Measurements from ENCODE around the gene LRRC53. TPM values are rescaled to one million over a fixed set of nuclear protein-coding genes. Genes with fewer than 3 reads are reported as not detected.

LRRC53 gene
- total and polyA plus RNA-seq, 2 experiments from 2014 or later, result not detected

DNA sequence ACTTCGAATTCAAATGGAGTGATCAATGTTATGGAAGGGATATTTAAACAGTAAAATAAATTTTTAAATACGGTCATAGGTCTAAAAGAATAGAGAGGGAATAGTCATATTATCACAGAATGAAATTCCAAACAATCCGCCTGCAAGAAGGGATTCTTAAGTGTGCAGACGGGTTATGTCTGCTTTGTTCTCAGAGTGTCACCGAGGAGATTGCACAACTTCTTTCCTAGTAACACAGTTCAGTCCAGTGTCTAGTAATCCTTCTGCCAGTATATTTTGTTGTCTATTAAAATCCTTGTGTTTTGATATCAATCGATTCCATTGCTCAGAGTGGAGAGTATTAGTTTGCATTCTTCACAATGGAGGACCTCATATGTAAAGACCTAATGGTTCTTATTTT, 48.4 kb downstream of the LRRC53 start:
- H4K20me1 ChIP-seq (ENCODE audit: insufficient read depth, poor library complexity, severe bottlenecking), result no peaks in the 10 kb centered on the region
- no peak overlapping the region for H3K4me2 ChIP-seq
- H3K9me3 ChIP-seq (ENCODE audit: low read depth), result no peaks in the 10 kb centered on the region
- 82% methylated on average over 6 of the region's 6 CpGs for WGBS (ENCODE audit: low lambda C conversion rate, missing lambda C conversion rate)
- no peak overlapping the region for H3K4me3 ChIP-seq
- no peaks in the 10 kb centered on the region for H3K36me3 ChIP-seq (replicated peaks; ENCODE audit: insufficient read depth, low read depth)
- H3K4me1 ChIP-seq (ENCODE audit: insufficient read depth), result no peaks in the 10 kb centered on the region
- no peaks in the 10 kb centered on the region for H3K79me2 ChIP-seq
- H3K27ac ChIP-seq, result no peak overlapping the region
- no peak for DNase-seq (ENCODE audit: low spot score)
- TF ChIP-seq, protein P1, sequence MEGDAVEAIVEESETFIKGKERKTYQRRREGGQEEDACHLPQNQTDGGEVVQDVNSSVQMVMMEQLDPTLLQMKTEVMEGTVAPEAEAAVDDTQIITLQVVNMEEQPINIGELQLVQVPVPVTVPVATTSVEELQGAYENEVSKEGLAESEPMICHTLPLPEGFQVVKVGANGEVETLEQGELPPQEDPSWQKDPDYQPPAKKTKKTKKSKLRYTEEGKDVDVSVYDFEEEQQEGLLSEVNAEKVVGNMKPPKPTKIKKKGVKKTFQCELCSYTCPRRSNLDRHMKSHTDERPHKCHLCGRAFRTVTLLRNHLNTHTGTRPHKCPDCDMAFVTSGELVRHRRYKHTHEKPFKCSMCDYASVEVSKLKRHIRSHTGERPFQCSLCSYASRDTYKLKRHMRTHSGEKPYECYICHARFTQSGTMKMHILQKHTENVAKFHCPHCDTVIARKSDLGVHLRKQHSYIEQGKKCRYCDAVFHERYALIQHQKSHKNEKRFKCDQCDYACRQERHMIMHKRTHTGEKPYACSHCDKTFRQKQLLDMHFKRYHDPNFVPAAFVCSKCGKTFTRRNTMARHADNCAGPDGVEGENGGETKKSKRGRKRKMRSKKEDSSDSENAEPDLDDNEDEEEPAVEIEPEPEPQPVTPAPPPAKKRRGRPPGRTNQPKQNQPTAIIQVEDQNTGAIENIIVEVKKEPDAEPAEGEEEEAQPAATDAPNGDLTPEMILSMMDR (IDR thresholded peaks at IDR 0.05; ENCODE audit: poor library complexity), result no peak
- no peaks in the 10 kb centered on the region for H3K27me3 ChIP-seq
- H2AFZ ChIP-seq, result no peak overlapping the region
- no peaks in the 10 kb centered on the region for H3K9me2 ChIP-seq (replicated peaks; ENCODE audit: insufficient read depth)

DNA sequence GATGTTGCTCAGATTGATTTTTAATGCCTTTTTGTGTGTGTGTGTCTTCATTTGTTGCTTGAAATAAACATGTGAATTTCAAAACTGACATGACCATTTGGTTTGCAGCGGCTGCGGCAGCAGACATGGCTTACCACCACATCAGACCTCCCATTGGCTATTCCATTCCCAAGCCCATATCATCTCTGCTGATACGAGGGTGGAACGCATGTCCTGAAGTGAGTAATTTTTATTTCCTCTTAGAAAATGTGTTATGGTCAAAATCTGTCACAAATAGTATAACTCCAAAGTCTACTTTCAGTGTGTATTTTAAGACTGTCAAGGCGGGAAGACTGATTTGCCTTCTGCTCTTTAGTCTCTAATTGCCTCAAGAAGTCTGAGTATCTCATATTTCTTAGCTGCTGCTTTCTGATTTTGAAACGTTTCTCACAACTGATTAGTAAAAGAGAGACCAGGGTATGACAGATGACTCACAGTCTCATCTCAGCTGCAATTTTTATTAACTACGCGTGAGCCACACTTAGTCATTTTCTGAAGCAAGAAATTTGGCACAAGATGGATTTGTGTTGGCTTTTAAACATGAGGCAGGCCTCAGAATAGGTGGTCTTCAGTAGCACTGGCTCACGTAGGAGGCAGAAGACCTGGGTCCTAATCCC, 49.0 kb downstream of the LRRC53 start:
- DNase-seq (ENCODE audit: low spot score), result no peak
- Histone ChIP-seq H3K79me2 (no peaks in the 10 kb centered on the region), H3K4me2 (no peak overlapping the region), H2AFZ (no peak overlapping the region), H4K20me1 (ENCODE audit: insufficient read depth, poor library complexity, severe bottlenecking) (no peaks in the 10 kb centered on the region), H3K4me1 (ENCODE audit: insufficient read depth) (no peaks in the 10 kb centered on the region), H3K27ac (no peak overlapping the region), H3K4me3 (no peak overlapping the region), H3K27me3 (no peaks in the 10 kb centered on the region), H3K9me2 (replicated peaks; ENCODE audit: insufficient read depth) (no peaks in the 10 kb centered on the region), H3K36me3 (replicated peaks; ENCODE audit: insufficient read depth, low read depth) (no peaks in the 10 kb centered on the region), H3K9me3 (ENCODE audit: low read depth) (no peaks in the 10 kb centered on the region)
- 76% methylated on average over 9 of the region's 9 CpGs for WGBS (ENCODE audit: low lambda C conversion rate, missing lambda C conversion rate)
- TF ChIP-seq, protein P1 (IDR thresholded peaks at IDR 0.05; ENCODE audit: poor library complexity), result no peak
- TF ChIP-seq EZH2phosphoT487 (IDR thresholded peaks at IDR 0.05; ENCODE audit: low read depth, severe bottlenecking, unreplicated experiment), result no peak
- no peak for TF ChIP-seq EZH2 (IDR thresholded peaks at IDR 0.05; ENCODE audit: borderline replicate concordance)

DNA sequence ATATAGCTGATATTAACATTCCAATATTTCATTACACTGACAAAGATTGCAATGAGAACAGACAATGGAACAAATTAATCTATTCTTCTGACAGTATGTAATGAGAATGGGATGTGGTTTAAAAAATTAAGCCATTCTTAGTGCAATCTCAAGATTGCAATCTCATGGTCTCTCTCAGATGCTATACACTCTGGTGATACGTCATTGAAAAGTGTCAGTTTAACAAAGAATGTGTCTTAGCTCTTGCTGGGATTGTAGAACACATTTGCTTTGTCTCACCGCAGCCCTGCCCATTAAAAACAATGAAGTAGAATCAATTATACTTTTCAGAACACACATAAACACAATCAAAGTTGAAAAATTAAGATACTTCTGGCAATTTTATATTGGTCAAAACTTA, 55.2 kb downstream of the LRRC53 start:
- Histone ChIP-seq H3K4me1 (ENCODE audit: insufficient read depth) (no peaks in the 10 kb centered on the region), H3K27me3 (no peaks in the 10 kb centered on the region), H3K4me3 (no peak overlapping the region), H3K9me3 (ENCODE audit: low read depth) (no peaks in the 10 kb centered on the region), H2AFZ (no peak overlapping the region), H3K36me3 (replicated peaks; ENCODE audit: insufficient read depth, low read depth) (no peaks in the 10 kb centered on the region), H3K9me2 (replicated peaks; ENCODE audit: insufficient read depth) (no peaks in the 10 kb centered on the region), H3K27ac (no peak overlapping the region), H3K79me2 (no peaks in the 10 kb centered on the region), H3K4me2 (no peak overlapping the region), H4K20me1 (ENCODE audit: insufficient read depth, poor library complexity, severe bottlenecking) (no peaks in the 10 kb centered on the region)
- no peak for TF ChIP-seq EZH2 (IDR thresholded peaks at IDR 0.05; ENCODE audit: borderline replicate concordance)
- TF ChIP-seq, protein P1 (IDR thresholded peaks at IDR 0.05; ENCODE audit: poor library complexity), result no peak
- TF ChIP-seq EZH2phosphoT487 (IDR thresholded peaks at IDR 0.05; ENCODE audit: low read depth, severe bottlenecking, unreplicated experiment), result no peak
- DNase-seq (ENCODE audit: low spot score), result no peak
- WGBS (ENCODE audit: low lambda C conversion rate, missing lambda C conversion rate), result 86% methylated on average over 2 of the region's 2 CpGs

DNA sequence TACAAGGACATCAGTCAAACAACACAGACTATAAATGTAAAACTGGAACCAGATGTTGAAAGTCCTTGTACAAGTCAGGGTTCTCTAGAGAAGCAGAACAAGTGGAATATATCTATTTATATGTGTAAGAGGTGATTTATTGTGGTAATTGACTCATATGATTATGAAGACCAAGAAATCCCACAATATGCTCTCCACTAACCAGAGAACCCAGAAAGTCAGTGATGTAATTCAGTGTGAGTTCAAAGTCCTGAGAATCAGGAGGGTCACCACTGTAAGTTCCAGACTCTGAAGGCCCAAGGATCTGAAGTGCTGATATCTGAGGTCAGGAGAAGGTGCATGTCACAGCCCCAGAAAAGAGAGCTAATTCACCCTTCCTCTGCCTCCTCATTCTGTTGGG, 57.0 kb downstream of the LRRC53 start:
- Histone ChIP-seq H2AFZ (no peak overlapping the region), H3K4me3 (no peak overlapping the region), H3K27ac (no peak overlapping the region), H3K4me2 (no peak overlapping the region), H3K9me2 (replicated peaks; ENCODE audit: insufficient read depth) (no peaks in the 10 kb centered on the region), H3K27me3 (no peaks in the 10 kb centered on the region), H3K4me1 (ENCODE audit: insufficient read depth) (no peaks in the 10 kb centered on the region), H3K79me2 (no peaks in the 10 kb centered on the region), H4K20me1 (ENCODE audit: insufficient read depth, poor library complexity, severe bottlenecking) (no peaks in the 10 kb centered on the region), H3K9me3 (ENCODE audit: low read depth) (no peaks in the 10 kb centered on the region), H3K36me3 (replicated peaks; ENCODE audit: insufficient read depth, low read depth) (no peaks in the 10 kb centered on the region)
- no peak for DNase-seq (ENCODE audit: low spot score)
- TF ChIP-seq EZH2phosphoT487 (IDR thresholded peaks at IDR 0.05; ENCODE audit: low read depth, severe bottlenecking, unreplicated experiment) (no peak), EZH2 (IDR thresholded peaks at IDR 0.05; ENCODE audit: borderline replicate concordance) (no peak)
- TF ChIP-seq, protein P1 (IDR thresholded peaks at IDR 0.05; ENCODE audit: poor library complexity), result no peak

All from hepatocyte (in vitro differentiated cells).